HepG2 (cell line): ENCODE results near the gene GRIFIN.

ENCODE experiments used
- BCLAF1 ChIP-seq: fragments of 450-650 bp; IDR thresholded peaks from 2 replicates; pipeline ENCODE4 v1.6.1; 2017; ENCODE audit warnings: mild to moderate bottlenecking
- BRF2 ChIP-seq: sonication (generic); formaldehyde crosslinking; IDR thresholded peaks from 2 replicates; pipeline ENCODE4 v1.8.1; 2022; ENCODE audit warnings: mild to moderate bottlenecking, missing genetic modification reagents
- E2F5 ChIP-seq: sonication (generic); formaldehyde crosslinking; conservative IDR thresholded peaks from 2 replicates; pipeline ENCODE4 v1.4.0; 2020; ENCODE audit warnings: missing genetic modification reagents
- ETV5 ChIP-seq: IDR thresholded peaks from 2 replicates; pipeline ENCODE4 v1.6.1; 2018; ENCODE audit warnings: missing biosample characterization, missing genetic modification reagents, inconsistent platforms, borderline replicate concordance
- JUNB ChIP-seq: sonication (generic); formaldehyde crosslinking; IDR thresholded peaks from 2 replicates; pipeline ENCODE4 v1.8.0; 2022; ENCODE audit warnings: missing genetic modification reagents, mild to moderate bottlenecking, borderline replicate concordance
- NR0B2 ChIP-seq: sonication (generic); formaldehyde crosslinking; IDR thresholded peaks from 2 replicates; pipeline ENCODE4 v1.4.0; 2020; ENCODE audit warnings: mild to moderate bottlenecking, missing genetic modification reagents
- POLR2A ChIP-seq, 2 experiments: IDR thresholded peaks; 2 replicates each; pipeline ENCODE4 v1.6.1; 2011; ENCODE audit warnings: low read depth in 2 of 2, low read length in 2 of 2, mild to moderate bottlenecking in 1 of 2, moderate library complexity in 1 of 2; ENCODE audit not compliant: insufficient read depth in 1 of 2
- POLR2AphosphoS5 ChIP-seq: IDR thresholded peaks from 2 replicates; pipeline ENCODE4 v1.6.1; 2012; ENCODE audit warnings: low read depth, low read length
- REST ChIP-seq, 2 experiments: IDR thresholded peaks; 2 replicates each; pipeline ENCODE4 v1.6.1; 2011 to 2012; ENCODE audit warnings: low read length in 2 of 2, borderline replicate concordance in 1 of 2, low read depth in 1 of 2, mild to moderate bottlenecking in 1 of 2, moderate library complexity in 1 of 2
- SP2 ChIP-seq: sonication (generic); formaldehyde crosslinking; IDR thresholded peaks from 2 replicates; pipeline ENCODE4 v1.5.1; 2020; ENCODE audit warnings: mild to moderate bottlenecking, missing genetic modification reagents
- ZKSCAN1 ChIP-seq: fragments of 150-350 bp; IDR thresholded peaks from 2 replicates; pipeline ENCODE4 v1.6.1; 2014; ENCODE audit warnings: low read length
- ZNF501 ChIP-seq: sonication (generic); formaldehyde crosslinking; IDR thresholded peaks from 2 replicates; pipeline ENCODE4 v1.5.1; 2020; ENCODE audit warnings: mild to moderate bottlenecking, moderate library complexity, missing genetic modification reagents

GRCh38 chr7:2483494-2483893 is 7.3 kb upstream of the GRIFIN start:
- TF ChIP-seq ZKSCAN1, result no peak
- no peak for TF ChIP-seq E2F5 (CRISPR knock-in tag)
- no peak for TF ChIP-seq POLR2A (IDR thresholded peaks at IDR 0.05; ENCODE audit: insufficient read depth in 1 of 2, low read depth in 2 of 2, low read length in 2 of 2)
- TF ChIP-seq REST (IDR thresholded peaks at IDR 0.05; ENCODE audit: borderline replicate concordance in 1 of 2, low read depth in 1 of 2, low read length in 2 of 2), result no peak
- no peak for TF ChIP-seq BRF2 (CRISPR knock-in tag)
- no peak for TF ChIP-seq SP2 (CRISPR knock-in tag)
- no peak for TF ChIP-seq ZNF501
- TF ChIP-seq ETV5 (CRISPR knock-in tag), result no peak
- TF ChIP-seq NR0B2 (CRISPR knock-in tag), result no peak
- no peak for TF ChIP-seq POLR2AphosphoS5
- no peak for TF ChIP-seq BCLAF1
- no peak for TF ChIP-seq JUNB (CRISPR knock-in tag)
